Stimulated activated CD8-positive, alpha-beta memory T cell treated with anti-CD3 and anti-CD28 coated beads, Interleukin-15, amount 100 ng/mL, for 48 hours (primary cell): ENCODE results near the gene CAMLG.
"Not testable (repeated sequence)": the region's sequence is repeated elsewhere in the genome, so short reads cannot be mapped to it uniquely, and the experiment has no call there.

Source experiments
- DNase-seq, 2 donors: peaks; one replicate each; pipeline ENCODE4 v3.0.0-alpha.2; 2020; ENCODE audit warnings: low read depth in 2 of 2

CAMLG gene

GRCh38 chr5:134738133-134738962 lies at the start of gene CAMLG:
CAMLG (plus strand) TSS chr5:134738548; CDS start chr5:134738621, 73 bp downstream.
- DNase-seq, result peak; percentile 97 to 98

- DNase-seq, result not testable (repeated sequence)
These were observed 48.2 kb upstream of the CAMLG start for GRCh38 chr5:134690144-134690543.

DNA sequence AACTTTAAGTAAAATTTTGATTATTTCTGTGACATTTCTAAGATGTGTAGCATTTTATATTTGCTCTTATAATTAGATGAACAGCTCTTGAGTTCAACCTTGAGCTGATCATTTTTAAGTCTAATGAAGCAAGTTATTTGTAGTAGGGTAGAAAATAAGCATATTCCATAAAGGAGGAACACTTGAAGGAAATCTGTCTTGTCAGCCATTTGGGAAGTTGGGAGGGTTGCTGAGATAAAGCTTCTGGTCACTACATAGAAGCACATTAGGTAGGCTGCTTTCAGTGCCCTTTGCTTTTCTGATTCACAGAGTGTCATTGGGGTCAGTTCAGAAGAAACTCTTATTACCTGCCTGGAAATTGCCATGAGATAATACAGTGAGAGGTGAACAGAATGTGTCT lies 45.6 kb upstream of the CAMLG start:
- DNase-seq, result no peak

- DNase-seq, result no peak
These were observed 30.0 kb upstream of the CAMLG start for GRCh38 chr5:134708301-134708700.

DNA sequence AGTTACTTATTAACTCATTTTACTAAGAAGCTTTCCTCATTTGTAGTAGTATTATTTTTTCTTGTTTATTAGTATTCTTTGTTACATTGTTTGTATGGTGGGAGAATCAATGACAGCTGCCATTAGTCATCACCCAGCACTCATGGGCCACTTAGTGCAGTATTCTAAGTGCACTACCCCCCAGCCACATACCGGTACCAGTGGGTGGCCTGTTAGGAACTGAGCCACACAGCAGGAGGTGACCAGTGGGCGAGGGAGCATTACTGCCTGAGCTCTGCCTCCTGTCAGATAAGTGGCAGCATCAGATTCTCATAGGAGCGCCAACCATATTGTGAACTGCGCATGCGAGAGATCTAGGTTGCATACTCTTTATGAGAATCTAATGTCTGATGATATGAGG lies 24.2 kb upstream of the CAMLG start:
- DNase-seq, result no peak

- DNase-seq, result no peak
These were observed 23.8 kb upstream of the CAMLG start for GRCh38 chr5:134714541-134714940.

GRCh38 chr5:134715466-134715865 lies 22.9 kb upstream of the CAMLG start:
- DNase-seq, result not testable (repeated sequence)

DNA sequence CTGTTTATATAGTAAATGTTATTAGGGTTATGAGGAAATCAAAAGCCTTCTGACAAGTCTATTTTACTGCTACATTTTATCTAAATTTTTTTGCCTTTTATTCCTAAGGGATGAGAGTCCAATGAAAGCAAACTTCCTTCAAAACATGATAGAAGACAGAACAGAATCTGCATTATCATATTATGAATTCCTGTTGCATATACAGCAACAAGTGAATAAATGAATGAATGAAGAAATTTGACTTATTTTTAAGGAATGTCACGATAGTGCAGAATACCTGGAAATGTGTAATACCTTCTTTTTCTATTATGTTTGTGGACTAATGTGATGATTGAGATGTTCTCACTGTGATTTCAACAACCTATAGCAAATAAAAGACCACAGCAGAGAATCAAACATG lies 13.5 kb upstream of the CAMLG start:
- no peak for DNase-seq

GRCh38 chr5:134732819-134733218 lies 5.5 kb upstream of the CAMLG start:
- DNase-seq, result no peak

GRCh38 chr5:134735243-134735642 lies 3.1 kb upstream of the CAMLG start:
- DNase-seq, result no peak

- DNase-seq, result no peak
These were observed 2.1 kb upstream of the CAMLG start for GRCh38 chr5:134736173-134736812.

- DNase-seq, result no peak
These were observed 764 bp downstream of the CAMLG start for GRCh38 chr5:134738963-134739661.

- DNase-seq, result no peak
These were observed 2.7 kb downstream of the CAMLG start for GRCh38 chr5:134741052-134741451.

DNA sequence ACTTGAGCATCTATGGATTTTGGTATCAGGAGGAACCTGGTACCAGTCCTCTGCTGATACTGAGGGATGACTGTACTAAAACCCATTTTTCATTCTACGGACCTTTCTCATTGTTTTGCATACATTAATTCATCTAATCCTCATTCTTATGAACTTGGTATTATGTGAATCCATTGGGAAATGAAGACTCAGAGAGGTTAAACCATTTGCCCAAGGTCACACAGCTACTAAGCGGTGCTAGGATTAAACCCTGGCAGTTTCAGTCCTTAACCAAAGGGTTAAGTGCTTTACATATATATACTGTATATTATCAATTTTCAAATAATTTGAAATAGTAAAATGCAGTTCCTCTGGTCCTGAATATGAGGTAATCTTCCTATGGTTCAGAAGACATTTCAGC lies 3.8 kb downstream of the CAMLG start:
- no peak for DNase-seq

DNA sequence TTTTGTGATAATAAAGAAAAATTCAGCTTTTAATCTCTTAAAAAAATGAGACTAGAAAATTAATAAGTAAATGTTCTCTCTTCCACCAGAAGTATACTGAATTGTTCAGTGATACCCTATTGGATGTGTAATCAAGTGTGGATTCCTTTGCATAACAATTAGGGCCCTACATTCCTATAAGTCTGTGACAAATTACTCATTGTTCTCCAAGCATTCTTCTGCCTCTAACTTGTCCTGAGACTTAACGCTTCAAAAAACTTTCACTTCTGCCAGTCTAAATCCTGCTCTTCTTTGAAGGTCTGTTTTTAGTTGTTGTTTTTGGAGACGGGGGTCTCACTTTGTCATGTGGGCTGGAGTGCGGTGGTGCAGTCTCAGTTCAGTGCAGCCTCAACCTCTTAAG lies 11.1 kb downstream of the CAMLG start:
- DNase-seq, result no peak

DNA sequence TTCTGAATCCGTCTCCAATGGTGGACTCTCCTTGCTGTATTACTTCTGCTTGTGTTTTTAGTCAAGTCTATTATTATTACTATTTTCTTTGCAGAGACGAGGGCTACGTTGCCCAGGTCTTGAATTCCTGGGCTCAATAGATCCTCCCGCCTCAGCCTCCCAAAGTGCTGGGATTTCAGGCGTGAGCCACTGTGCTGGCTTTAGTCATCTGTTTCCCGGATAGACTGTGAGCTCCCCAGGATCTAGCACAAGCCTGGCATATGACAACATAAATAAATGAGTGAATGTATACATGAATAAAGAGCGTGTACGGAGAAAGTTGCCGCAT lies 19.8 kb downstream of the CAMLG start:
- no peak for DNase-seq

- peak; percentile 92 to 93 for DNase-seq
These were observed 20.4 kb downstream of the CAMLG start, which contains the start of gene DDX46 for GRCh38 chr5:134758504-134759341. DDX46 (plus strand) TSS chr5:134758779; CDS start chr5:134758939, 160 bp downstream.

DNA sequence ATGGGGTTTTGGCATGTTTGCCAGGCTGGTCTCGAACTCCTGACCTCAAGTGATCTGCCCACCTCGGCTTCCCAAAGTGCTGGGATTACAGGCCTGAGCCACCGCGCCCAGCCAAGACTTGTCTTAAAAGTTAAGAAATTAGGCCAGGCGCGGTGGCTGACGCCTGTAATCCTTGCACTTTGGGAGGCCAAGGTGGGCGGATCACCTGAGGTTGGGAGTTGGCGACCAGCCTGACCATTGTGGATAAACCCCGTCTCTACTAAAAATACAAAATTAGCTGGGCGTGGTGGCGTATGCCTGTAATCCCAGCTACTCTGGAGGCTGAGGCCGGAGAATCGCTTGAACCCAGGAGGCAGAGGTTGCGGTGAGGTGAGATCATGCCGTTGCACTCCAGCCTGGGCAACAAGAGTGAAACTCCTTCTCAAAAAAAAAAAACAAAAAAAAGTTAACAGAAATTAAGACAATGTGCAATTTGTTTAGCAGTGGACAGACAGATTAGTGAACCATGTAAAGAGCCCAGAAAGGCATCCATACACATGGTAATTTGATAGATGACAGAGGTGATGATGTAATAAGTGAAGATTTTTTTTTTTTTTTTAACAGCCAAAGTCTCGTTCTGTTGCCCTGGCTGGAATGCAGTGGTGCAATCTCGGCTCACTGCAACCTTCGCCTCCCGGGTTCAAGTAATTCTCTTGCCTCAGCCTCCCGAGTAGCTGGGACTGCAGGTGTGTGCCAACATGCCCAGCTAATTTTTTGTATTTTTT lies 29.4 kb downstream of the CAMLG start:
- not testable (repeated sequence) for DNase-seq

DNA sequence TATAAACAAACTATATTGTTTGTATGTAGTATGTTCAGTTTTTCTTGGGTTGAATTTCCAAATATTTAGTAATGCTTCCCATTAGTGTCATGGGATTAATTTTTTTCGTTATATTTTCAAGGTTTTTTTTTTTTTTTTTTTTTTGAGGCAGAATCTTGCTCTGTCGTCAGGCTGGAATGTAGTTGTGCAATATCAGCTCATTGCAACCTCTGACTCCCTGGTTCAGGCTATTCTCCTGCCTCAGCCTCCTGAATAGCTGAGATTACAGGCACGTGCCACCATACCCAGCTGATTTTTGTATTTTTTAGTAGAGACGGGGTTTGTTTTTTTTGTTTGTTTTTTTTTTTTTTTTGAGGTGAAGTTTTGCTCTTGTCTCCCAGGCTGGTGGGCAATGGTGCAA lies 30.9 kb downstream of the CAMLG start:
- DNase-seq, result no peak

DNA sequence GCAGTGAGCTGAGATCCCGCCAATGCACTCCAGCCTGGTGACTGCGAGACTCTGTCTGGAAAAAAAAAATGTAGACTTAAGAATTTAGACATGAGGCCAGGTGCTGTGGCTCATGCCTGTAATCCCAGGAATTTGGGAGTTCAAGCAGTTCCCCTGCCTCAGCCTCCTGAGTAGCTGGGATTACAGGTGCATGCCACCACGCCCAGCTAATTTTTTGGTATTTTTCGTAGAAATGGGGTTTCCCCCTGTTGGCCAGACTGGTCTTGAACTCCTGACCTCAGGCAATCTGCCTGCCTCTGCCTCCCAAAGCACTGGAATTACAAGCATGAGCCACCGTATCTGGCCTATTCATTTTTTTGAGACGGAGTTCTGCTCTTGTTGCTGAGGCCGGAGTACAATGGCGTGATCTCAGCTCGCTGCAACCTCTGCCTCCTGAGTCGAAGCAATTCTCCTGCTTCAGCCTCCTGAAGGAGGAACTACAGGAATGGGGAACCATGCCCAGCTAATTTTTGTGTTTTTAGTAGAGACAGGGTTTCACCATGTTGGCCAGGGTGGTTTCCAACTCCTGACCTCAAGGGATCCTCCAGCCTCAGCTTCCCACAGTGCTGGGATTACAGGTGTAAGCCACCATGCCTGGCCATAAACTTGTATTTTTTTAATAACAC lies 34.2 kb downstream of the CAMLG start:
- no peak for DNase-seq
